Stimulated activated naive B cell treated with anti-CD40 and anti-IgM and Interleukin-4, amounts not matched to agents 10 μg/mL and 1 μg/mL and 100 μg/mL, for 72 hours (primary cell): ENCODE measurements around the gene ARHGAP25.

Experiments used
- ATAC-seq, 2 donors: fragments of 150-1000 bp; cut with Tn5 transposase; replicated peaks; 2 replicates each; pipeline ENCODE4 v1.10.0; 2021; ENCODE audit warnings: moderate library complexity in 1 of 2
- DNase-seq: peaks from one replicate; pipeline ENCODE4 v3.0.0; 2021
- H3K27ac Mint-ChIP-seq: one replicate; pipeline ENCODE4 v1.8.0; 2022; ENCODE audit warnings: mild to moderate bottlenecking, mixed read lengths
- H3K27me3 Mint-ChIP-seq, 2 donors: one replicate each; pipeline ENCODE4 v1.8.0; 2022; ENCODE audit warnings: mixed read lengths in 2 of 2
- H3K36me3 Mint-ChIP-seq, 2 donors: one replicate each; pipeline ENCODE4 v1.8.0; 2022; ENCODE audit warnings: mixed read lengths in 2 of 2, mild to moderate bottlenecking in 1 of 2
- H3K4me1 Mint-ChIP-seq, 2 donors: one replicate each; pipeline ENCODE4 v1.8.0; 2022; ENCODE audit warnings: mixed read lengths in 2 of 2, mild to moderate bottlenecking in 1 of 2
- H3K4me3 Mint-ChIP-seq, 2 donors: one replicate each; pipeline ENCODE4 v1.8.0; 2022; ENCODE audit warnings: mild to moderate bottlenecking in 2 of 2, mixed read lengths in 2 of 2, moderate library complexity in 1 of 2
- H3K9me3 Mint-ChIP-seq, 2 donors: one replicate each; pipeline ENCODE4 v1.8.0; 2022; ENCODE audit warnings: mixed read lengths in 2 of 2, mild to moderate bottlenecking in 1 of 2

ARHGAP25 gene

GRCh38 chr2:68755071-68755470, 20.5 kb downstream of the ARHGAP25 start:
- ATAC-seq (no peak), DNase-seq (no peak)
- Mint-ChIP-seq H3K27ac (no peak overlapping the region), H3K27me3 (no peaks in the 10 kb centered on the region), H3K9me3 (peaks cover 4 to 5% of the 10 kb centered on the region in 2 donors), H3K36me3 (peaks cover 55 to 76% of the 10 kb centered on the region in 2 donors), H3K4me3 (no peak overlapping the region), H3K4me1 (peaks cover 60 to 86% of the 10 kb centered on the region in 2 donors)

GRCh38 chr2:68756178-68756577, 21.6 kb downstream of the ARHGAP25 start:
- peaks cover 51 to 78% of the 10 kb centered on the region in 2 donors for H3K36me3 Mint-ChIP-seq
- H3K27ac Mint-ChIP-seq, result peak overlapping the region; percentile 67
- H3K9me3 Mint-ChIP-seq, result peaks cover 4 to 5% of the 10 kb centered on the region in 2 donors
- H3K4me3 Mint-ChIP-seq, result no peak overlapping the region
- ATAC-seq, result no peak
- H3K27me3 Mint-ChIP-seq, result no peaks in the 10 kb centered on the region
- DNase-seq, result no peak
- peaks cover 53 to 83% of the 10 kb centered on the region in 2 donors for H3K4me1 Mint-ChIP-seq

GRCh38 chr2:68757081-68757480, 22.5 kb downstream of the ARHGAP25 start:
- no peak for ATAC-seq
- H3K4me1 Mint-ChIP-seq, result peaks cover 52 to 83% of the 10 kb centered on the region in 2 donors
- H3K9me3 Mint-ChIP-seq, result peaks cover 5% of the 10 kb centered on the region in 2 donors
- no peak overlapping the region for H3K4me3 Mint-ChIP-seq
- H3K27ac Mint-ChIP-seq, result peak overlapping the region; percentile 67
- no peak for DNase-seq
- peaks cover 51 to 73% of the 10 kb centered on the region in 2 donors for H3K36me3 Mint-ChIP-seq
- H3K27me3 Mint-ChIP-seq, result no peaks in the 10 kb centered on the region

- H3K4me1 Mint-ChIP-seq, result peaks cover 57 to 87% of the 10 kb centered on the region in 2 donors
Measured at GRCh38 chr2:68762100-68762499, 27.5 kb downstream of the ARHGAP25 start.

GRCh38 chr2:68762665-68763064, 28.1 kb downstream of the ARHGAP25 start:
- Mint-ChIP-seq H3K36me3 (peaks cover 28 to 51% of the 10 kb centered on the region in 2 donors), H3K4me1 (peaks cover 63 to 91% of the 10 kb centered on the region in 2 donors), H3K9me3 (peaks cover 0 to 3% of the 10 kb centered on the region in 2 donors), H3K27me3 (no peaks in the 10 kb centered on the region), H3K27ac (peak overlapping the region; percentile 95), H3K4me3 (peak overlapping the region; percentile 76 to 78)
- ATAC-seq (peak; percentile 73 to 74), DNase-seq (peak; percentile 57)

More at GRCh38 chr2:68762100-68762499, 27.5 kb downstream of the ARHGAP25 start:
- Mint-ChIP-seq H3K4me3 (peak overlapping the region; percentile 76 to 78), H3K27me3 (no peaks in the 10 kb centered on the region), H3K36me3 (peaks cover 29 to 51% of the 10 kb centered on the region in 2 donors), H3K27ac (peak overlapping the region; percentile 95), H3K9me3 (peaks cover 0 to 3% of the 10 kb centered on the region in 2 donors)
- ATAC-seq (no peak), DNase-seq (no peak)

- no peak for DNase-seq
Measured at GRCh38 chr2:68764041-68764805, 29.6 kb downstream of the ARHGAP25 start.

GRCh38 chr2:68764806-68765311, 30.2 kb downstream of the ARHGAP25 start:
- Mint-ChIP-seq H3K4me1 (peaks cover 65 to 91% of the 10 kb centered on the region in 2 donors), H3K36me3 (peaks cover 33 to 49% of the 10 kb centered on the region in 2 donors), H3K27me3 (no peaks in the 10 kb centered on the region), H3K9me3 (peaks cover 0 to 1% of the 10 kb centered on the region in 2 donors), H3K4me3 (peak overlapping the region; percentile 64 to 66), H3K27ac (peak overlapping the region; percentile 85)
- no peak for ATAC-seq
- no peak for DNase-seq

More at GRCh38 chr2:68764041-68764805, 29.6 kb downstream of the ARHGAP25 start:
- Mint-ChIP-seq H3K4me1 (peaks cover 64 to 91% of the 10 kb centered on the region in 2 donors), H3K27me3 (no peaks in the 10 kb centered on the region), H3K9me3 (peaks cover 0 to 1% of the 10 kb centered on the region in 2 donors), H3K36me3 (peaks cover 30 to 48% of the 10 kb centered on the region in 2 donors), H3K27ac (peak overlapping the region; percentile 85), H3K4me3 (peak overlapping the region; percentile 64 to 66)
- no peak for ATAC-seq

- Mint-ChIP-seq H3K9me3 (peaks cover 0 to 1% of the 10 kb centered on the region in 2 donors), H3K27me3 (no peaks in the 10 kb centered on the region), H3K4me1 (peaks cover 71 to 96% of the 10 kb centered on the region in 2 donors), H3K27ac (peak overlapping the region; percentile 98), H3K36me3 (peaks cover 32 to 55% of the 10 kb centered on the region in 2 donors), H3K4me3 (peak overlapping the region; percentile 58 to 60)
- ATAC-seq (no peak), DNase-seq (no peak)
Measured at GRCh38 chr2:68765739-68766375, 31.2 kb downstream of the ARHGAP25 start.

- Mint-ChIP-seq H3K27me3 (no peaks in the 10 kb centered on the region), H3K9me3 (peaks cover 0 to 1% of the 10 kb centered on the region in 2 donors), H3K27ac (peak overlapping the region; percentile 98), H3K4me1 (peaks cover 74 to 96% of the 10 kb centered on the region in 2 donors), H3K4me3 (peak overlapping the region; percentile 58 to 64), H3K36me3 (peaks cover 31 to 54% of the 10 kb centered on the region in 2 donors)
- DNase-seq (no peak), ATAC-seq (peak; percentile 55 to 66)
Measured at GRCh38 chr2:68766376-68766845, 31.8 kb downstream of the ARHGAP25 start.

GRCh38 chr2:68767031-68767961, 32.7 kb downstream of the ARHGAP25 start:
- Mint-ChIP-seq H3K9me3 (no peaks in the 10 kb centered on the region), H3K27me3 (no peaks in the 10 kb centered on the region), H3K4me1 (peaks cover 76 to 96% of the 10 kb centered on the region in 2 donors), H3K36me3 (peaks cover 32 to 60% of the 10 kb centered on the region in 2 donors), H3K27ac (peak overlapping the region; percentile 98), H3K4me3 (peak overlapping the region; percentile 58 to 64)
- peak; percentile 54 to 56 for ATAC-seq
- no peak for DNase-seq

- Mint-ChIP-seq H3K4me1 (peaks cover 80 to 98% of the 10 kb centered on the region in 2 donors), H3K27ac (peak overlapping the region; percentile 98), H3K36me3 (peaks cover 34 to 62% of the 10 kb centered on the region in 2 donors)
Measured at GRCh38 chr2:68767996-68768395, 33.4 kb downstream of the ARHGAP25 start.

GRCh38 chr2:68768461-68768860, 33.9 kb downstream of the ARHGAP25 start:
- ATAC-seq (no peak), DNase-seq (no peak)
- H3K9me3 Mint-ChIP-seq, result no peaks in the 10 kb centered on the region
- H3K27me3 Mint-ChIP-seq, result no peaks in the 10 kb centered on the region
- peaks cover 83 to 98% of the 10 kb centered on the region in 2 donors for H3K4me1 Mint-ChIP-seq
- peak overlapping the region; percentile 47 to 58 for H3K4me3 Mint-ChIP-seq
- H3K36me3 Mint-ChIP-seq, result peaks cover 37 to 67% of the 10 kb centered on the region in 2 donors
- H3K27ac Mint-ChIP-seq, result peak overlapping the region; percentile 98

More at GRCh38 chr2:68767996-68768395, 33.4 kb downstream of the ARHGAP25 start:
- Mint-ChIP-seq H3K27me3 (no peaks in the 10 kb centered on the region), H3K4me3 (peak overlapping the region; percentile 58 to 64), H3K9me3 (no peaks in the 10 kb centered on the region)
- no peak for DNase-seq
- ATAC-seq, result no peak

GRCh38 chr2:68768951-68769350, 34.3 kb downstream of the ARHGAP25 start:
- no peak for ATAC-seq
- Mint-ChIP-seq H3K27me3 (no peaks in the 10 kb centered on the region), H3K9me3 (no peaks in the 10 kb centered on the region), H3K36me3 (peaks cover 40 to 71% of the 10 kb centered on the region in 2 donors), H3K4me3 (peak overlapping the region; percentile 47 to 58), H3K4me1 (peaks cover 86 to 100% of the 10 kb centered on the region in 2 donors), H3K27ac (peak overlapping the region; percentile 98)
- no peak for DNase-seq
